HG03025 (cell line): Measurements from ENCODE around the gene SOX13.

Experiments used
- ATAC-seq: cut with Tn5 transposase; IDR thresholded peaks from one replicate; pipeline ENCODE4 v1.9.1; 2021; ENCODE audit warnings: mild to moderate bottlenecking, moderate library complexity; ENCODE audit not compliant: unreplicated experiment, low FRiP score

SOX13 gene

DNA sequence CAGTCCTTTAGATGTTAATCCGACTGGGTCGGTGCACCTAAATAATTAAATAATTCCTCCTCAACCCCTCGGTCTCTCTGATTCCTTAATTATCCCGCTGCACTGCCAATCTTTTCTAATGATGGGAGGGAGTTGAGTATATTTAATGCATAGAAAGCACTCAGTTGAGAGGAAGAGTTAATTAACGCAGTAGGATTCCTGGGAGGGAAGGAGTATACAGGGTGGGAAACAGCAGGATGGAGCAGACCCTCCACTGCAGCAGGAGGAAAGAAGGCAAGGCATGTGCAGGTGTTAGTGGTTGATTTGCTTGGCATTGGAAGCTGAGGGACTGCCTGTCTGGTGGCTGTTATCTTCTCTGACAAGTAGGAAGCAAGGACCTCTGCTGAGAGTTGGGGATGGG lies 103.1 kb downstream of the SOX13 start:
- ATAC-seq: no peak

DNA sequence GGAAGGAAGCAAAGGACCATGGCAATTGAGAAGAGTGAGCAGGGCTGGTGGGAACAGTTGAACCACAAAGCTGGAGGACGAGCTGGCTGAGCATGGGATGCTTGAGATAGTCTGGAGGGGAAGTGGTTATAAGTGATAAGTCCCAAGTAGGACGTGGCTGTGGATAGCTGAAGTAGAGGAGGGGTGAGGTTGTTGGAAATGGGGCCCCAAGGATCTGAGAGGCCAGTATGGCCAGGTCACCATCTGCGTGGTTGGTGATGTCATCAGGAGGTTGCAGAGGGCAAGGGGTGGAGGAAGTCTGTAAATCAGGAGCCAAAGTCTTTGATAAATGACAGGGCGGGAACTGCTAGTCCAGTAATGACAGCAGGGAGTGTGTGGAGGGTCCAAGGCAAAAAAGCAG lies 104.2 kb downstream of the SOX13 start:
- ATAC-seq: no peak
